ENCODE measurements around the gene MAGI2.

DNA sequence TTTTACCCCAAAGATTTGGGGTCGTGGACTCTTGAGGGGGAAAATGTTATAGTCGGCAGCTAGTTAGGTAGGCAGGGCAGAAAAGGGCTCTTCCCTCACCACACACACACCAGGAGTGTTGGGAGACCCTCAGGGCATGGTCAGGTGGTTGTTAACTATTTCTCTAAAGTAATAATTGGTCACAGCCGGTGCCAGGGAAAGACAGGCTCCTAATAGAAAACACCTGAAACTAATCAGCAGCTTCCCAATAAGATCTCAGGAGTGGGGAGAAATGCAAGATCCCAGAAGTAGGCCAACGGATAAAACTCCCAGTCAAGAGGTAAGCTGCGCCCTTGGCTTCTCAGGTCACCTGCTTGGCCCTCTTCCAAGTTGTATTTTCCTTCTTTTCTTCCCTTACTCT, 1441.8 kb downstream of the MAGI2 start:
- TF ChIP-seq CTCF (IDR thresholded peaks at IDR 0.05; ENCODE audit: insufficient read depth, low read depth, low read length) (no peak), EZH2 (IDR thresholded peaks at IDR 0.05; ENCODE audit: insufficient read depth, low read length) (no peak)

All from astrocyte (in vitro differentiated cells and primary cell).